GM18499 (cell line): ENCODE results near the gene FAM43A.

Experiments used
- ATAC-seq: cut with Tn5 transposase; IDR thresholded peaks from one replicate; pipeline ENCODE4 v1.9.1; 2021; ENCODE audit warnings: moderate number of reproducible peaks; ENCODE audit not compliant: insufficient read depth, unreplicated experiment

Gene FAM43A

DNA sequence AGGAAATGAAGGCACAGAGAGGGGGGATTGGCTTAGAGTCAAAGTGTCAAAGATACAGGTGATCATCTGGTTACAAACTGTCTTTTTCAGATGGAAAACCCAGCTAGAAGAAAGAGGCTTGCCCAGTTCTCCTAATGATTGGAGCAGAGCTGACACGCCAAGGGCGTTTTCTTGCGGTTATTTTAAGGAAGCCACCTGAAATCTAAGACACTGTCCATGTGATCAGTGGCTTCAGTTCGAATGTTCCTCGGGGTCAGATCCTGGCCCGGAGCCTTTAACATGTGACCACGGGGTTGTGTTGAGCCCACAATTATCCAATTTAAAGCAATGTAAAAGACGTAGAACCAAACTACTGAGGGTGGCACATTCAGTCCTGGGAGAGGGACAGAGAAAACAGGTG, 19.5 kb downstream of the FAM43A start:
- no peak for ATAC-seq

DNA sequence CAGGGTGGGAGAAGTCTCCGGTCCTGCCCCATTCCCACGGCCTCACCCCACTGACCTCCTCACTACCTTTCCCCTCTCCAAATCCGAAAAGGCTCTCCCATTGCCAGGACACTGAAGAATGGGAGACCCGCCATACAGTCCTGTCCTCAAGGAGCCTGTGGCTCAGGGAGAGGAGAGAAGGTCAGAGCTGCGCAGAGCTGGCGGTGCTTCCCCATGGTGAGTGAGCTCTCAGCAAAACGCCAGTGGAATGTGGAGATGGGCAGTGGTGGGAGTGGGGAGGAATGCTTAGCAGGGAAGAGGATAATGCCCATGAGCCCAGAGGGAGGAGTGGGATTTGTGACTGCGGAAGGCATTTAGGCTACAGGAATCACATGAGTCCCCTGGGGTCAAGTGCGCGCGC, 20.1 kb downstream of the FAM43A start:
- no peak for ATAC-seq

GRCh38 chr3:194707147-194707540, 21.5 kb downstream of the FAM43A start:
- no peak for ATAC-seq

GRCh38 chr3:194711286-194711685, 25.6 kb downstream of the FAM43A start:
- no peak for ATAC-seq

DNA sequence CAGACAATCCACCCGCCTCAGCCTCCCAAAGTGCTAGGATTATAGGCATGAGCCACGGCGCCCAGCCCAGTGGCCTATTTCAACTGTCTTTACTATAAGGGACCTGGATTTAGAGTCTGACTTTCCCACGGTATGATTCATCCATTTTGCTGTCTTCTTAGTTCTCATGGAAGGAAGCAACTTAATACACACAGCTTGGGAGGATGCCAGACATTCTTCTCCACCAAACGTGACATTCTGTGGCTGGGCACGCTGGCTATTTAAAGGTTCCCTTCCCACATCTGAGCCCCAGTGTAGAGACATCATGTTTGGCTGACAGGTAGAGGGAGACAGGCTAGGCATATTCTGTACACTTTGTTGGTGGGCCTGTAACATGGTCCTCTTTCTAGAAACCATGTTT, 26.2 kb downstream of the FAM43A start:
- ATAC-seq, result no peak

GRCh38 chr3:194713299-194714136, 27.8 kb downstream of the FAM43A start:
- ATAC-seq, result no peak

GRCh38 chr3:194714137-194714455, 28.4 kb downstream of the FAM43A start:
- ATAC-seq, result no peak

- no peak for ATAC-seq
Measured at GRCh38 chr3:194714564-194714963, 28.9 kb downstream of the FAM43A start.

- no peak for ATAC-seq
Measured at GRCh38 chr3:194715022-194715800, 29.5 kb downstream of the FAM43A start.

DNA sequence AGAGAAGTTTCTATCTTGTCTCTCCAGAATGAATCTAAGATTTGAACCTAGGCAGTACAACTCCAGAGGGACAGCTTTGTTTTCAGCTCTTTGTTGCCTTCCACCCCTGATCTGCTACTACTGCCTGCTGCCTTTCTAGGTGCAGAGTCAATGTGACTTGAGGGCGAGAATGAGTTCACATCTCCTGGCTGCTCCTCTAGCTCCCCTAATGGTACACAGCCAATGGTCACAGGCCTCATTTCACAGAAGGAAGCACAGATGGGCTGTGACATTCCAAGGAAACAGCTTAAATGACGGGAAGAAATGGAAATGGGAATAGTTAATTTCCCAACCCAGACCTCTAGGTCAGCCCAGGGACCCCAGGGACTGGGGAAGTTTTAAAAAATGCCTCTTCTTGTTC, 32.4 kb downstream of the FAM43A start:
- no peak for ATAC-seq

DNA sequence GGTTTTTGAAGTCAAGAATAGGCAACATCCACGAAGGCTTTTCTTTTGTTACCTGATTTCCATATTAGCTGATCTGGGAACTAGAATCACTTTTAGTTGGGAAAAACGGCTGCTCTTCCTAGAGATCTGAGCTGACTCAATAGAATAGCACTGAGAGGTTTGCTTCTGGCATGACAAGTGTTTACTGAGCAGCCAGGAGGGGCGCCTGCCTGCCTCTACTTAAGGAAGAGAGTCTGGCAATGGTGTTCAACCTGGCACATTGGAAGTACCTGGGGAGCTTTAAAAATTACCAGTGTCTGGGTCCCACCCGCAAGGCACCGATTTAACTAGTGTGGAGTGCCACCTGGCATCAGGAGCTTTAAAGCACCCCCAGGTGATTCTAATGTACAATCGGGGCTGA, 34.4 kb downstream of the FAM43A start:
- ATAC-seq, result no peak

- ATAC-seq, result no peak
Measured at GRCh38 chr3:194723846-194724618, 38.3 kb downstream of the FAM43A start.

DNA sequence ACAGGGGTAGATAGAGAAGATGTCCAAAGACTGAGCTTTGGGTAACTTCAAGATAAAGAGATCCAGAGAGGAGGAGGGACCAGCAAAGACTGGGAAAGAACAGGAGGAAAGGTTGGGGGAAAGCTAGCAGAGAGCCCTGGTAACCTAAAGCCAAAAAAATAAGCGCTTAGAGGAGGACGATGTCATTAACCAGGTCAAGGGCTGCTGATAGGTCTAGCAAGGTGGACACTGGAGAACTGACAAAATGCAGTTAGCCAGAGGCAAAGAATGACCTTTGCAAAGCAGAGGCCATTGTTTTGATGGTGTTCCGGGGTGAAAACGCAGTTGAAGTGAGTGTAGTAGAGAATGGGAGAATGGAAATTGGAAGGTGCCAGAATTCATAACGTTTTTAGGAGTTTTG, 39.7 kb downstream of the FAM43A start:
- ATAC-seq, result no peak

GRCh38 chr3:194727435-194728128, 41.9 kb downstream of the FAM43A start:
- no peak for ATAC-seq

- ATAC-seq, result no peak
Measured at GRCh38 chr3:194728986-194729385, 43.3 kb downstream of the FAM43A start.

DNA sequence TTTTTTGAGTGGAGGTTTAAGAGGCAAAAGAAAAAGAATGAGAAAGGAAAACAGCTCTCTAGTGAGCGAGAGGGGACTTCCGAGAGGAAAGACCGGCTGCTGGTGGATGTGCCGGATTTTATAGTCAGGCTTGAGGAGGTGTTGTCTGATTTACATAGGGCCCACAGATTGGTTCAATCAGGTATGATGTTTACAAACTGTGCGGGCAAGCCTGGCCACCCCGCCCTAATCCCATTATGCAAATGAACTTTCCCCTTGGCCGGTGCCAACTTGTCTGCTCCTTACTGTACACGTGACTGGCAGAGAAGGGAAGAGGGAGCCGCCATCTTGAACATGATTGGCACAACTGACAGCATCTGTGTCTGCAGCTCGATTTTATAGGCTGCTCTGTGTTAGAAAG, 44.7 kb downstream of the FAM43A start:
- ATAC-seq, result no peak

- no peak for ATAC-seq
Measured at GRCh38 chr3:194731506-194732073, 45.9 kb downstream of the FAM43A start.

- no peak for ATAC-seq
Measured at GRCh38 chr3:194732617-194733016, 46.9 kb downstream of the FAM43A start.

DNA sequence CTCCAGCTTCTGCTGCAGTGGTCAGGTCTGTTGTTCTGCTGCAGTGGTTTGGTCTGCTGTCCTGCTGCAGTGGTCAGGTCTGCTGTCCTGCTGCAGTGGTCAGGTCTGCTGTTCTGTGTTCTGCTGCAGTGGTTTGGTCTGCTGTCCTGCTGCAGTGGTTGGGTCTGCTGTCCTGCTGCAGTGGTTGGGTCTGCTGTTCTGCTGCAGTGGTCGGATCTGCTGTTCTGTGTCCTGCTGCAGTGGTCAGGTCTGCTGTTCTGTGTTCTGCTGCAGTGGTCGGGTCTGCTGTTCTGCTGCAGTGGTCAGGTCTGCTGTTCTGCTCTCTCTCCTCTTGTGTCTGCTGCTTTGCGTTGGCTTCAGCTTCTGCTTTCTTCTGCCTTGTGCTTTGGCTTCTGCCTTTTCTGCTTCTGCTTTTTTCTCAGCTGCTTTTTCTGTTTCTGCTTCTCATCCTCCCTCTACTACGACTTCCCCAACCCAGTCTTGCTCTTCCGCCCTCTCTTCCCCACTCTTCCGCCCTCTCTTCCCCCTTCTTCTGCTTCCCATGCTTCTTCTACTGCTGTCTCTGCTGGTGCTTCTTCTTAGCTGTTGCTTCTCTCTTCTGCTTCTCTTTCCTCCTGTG, 50.7 kb downstream of the FAM43A start:
- ATAC-seq, result no peak
